WTC11 (cell line): Measurements from ENCODE around the gene ATP2B2. TPM values are rescaled to one million over a fixed set of nuclear protein-coding genes. Genes with fewer than 3 reads are reported as not detected.

ENCODE experiments used
- ATAC-seq: fragments of 200-7000 bp; cut with Tn5 transposase; 2 replicates; pipeline ENCODE4 v1.10.0; 2021; ENCODE audit warnings: mild to moderate bottlenecking, moderate library complexity
- CTCF ChIA-PET: fragments of 300-600 bp; sonication (Branson Sonifier 250); formaldehyde crosslinking; loops from one replicate; lab custom pipeline; 2021; ENCODE audit warnings: antibody characterized with exemption; lab: Charles Lee
- POLR2A ChIA-PET: fragments of 350-600 bp; sonication (Branson Sonifier 250); formaldehyde crosslinking; loops from one replicate; lab custom pipeline; 2021; ENCODE audit warnings: antibody characterized with exemption; lab: Charles Lee
- DNase-seq: peaks from one replicate; pipeline ENCODE4 v3.0.0; 2021; ENCODE audit warnings: low spot score
- H3K27ac Mint-ChIP-seq: 2 replicates; pipeline ENCODE4 v1.8.0; 2021; ENCODE audit warnings: mixed read lengths
- H3K27me3 Mint-ChIP-seq: 2 replicates; pipeline ENCODE4 v1.8.0; 2021; ENCODE audit warnings: low read depth, mild to moderate bottlenecking, moderate library complexity, mixed read lengths
- H3K36me3 Mint-ChIP-seq: 2 replicates; pipeline ENCODE4 v1.8.0; 2021; ENCODE audit warnings: mixed read lengths
- H3K4me1 Mint-ChIP-seq: 2 replicates; pipeline ENCODE4 v1.8.0; 2022; ENCODE audit warnings: mixed read lengths
- H3K4me3 Mint-ChIP-seq: 2 replicates; pipeline ENCODE4 v1.8.0; 2021; ENCODE audit warnings: mild to moderate bottlenecking, moderate library complexity, mixed read lengths
- H3K9me3 Mint-ChIP-seq: 2 replicates; pipeline ENCODE4 v1.8.0; 2021; ENCODE audit warnings: mixed read lengths
- CREB1 ChIP-seq: sonication (generic); formaldehyde crosslinking; IDR thresholded peaks from 2 replicates; pipeline ENCODE4 v1.8.0; 2023; ENCODE audit warnings: mild to moderate bottlenecking, missing genetic modification reagents
- CREM ChIP-seq: sonication (generic); formaldehyde crosslinking; IDR thresholded peaks from 2 replicates; pipeline ENCODE4 v1.8.1; 2022; ENCODE audit warnings: mild to moderate bottlenecking, missing genetic modification reagents, moderate library complexity
- ETV6 ChIP-seq: sonication (generic); formaldehyde crosslinking; IDR thresholded peaks from 2 replicates; pipeline ENCODE4 v1.8.1; 2022; ENCODE audit warnings: mild to moderate bottlenecking, missing genetic modification reagents
- FOXP1 ChIP-seq: sonication (generic); formaldehyde crosslinking; IDR thresholded peaks from 2 replicates; pipeline ENCODE4 v1.8.0; 2022; ENCODE audit warnings: missing genetic modification reagents, mild to moderate bottlenecking, moderate library complexity, borderline replicate concordance
- IRF2 ChIP-seq: sonication (generic); formaldehyde crosslinking; IDR thresholded peaks from 2 replicates; pipeline ENCODE4 v1.8.0; 2022; ENCODE audit warnings: low read depth, missing genetic modification reagents, borderline replicate concordance
- NR2C2 ChIP-seq: sonication (generic); formaldehyde crosslinking; IDR thresholded peaks from 2 replicates; pipeline ENCODE4 v1.8.0; 2022; ENCODE audit warnings: mild to moderate bottlenecking, missing genetic modification reagents
- NR3C1 ChIP-seq: sonication (generic); formaldehyde crosslinking; conservative IDR thresholded peaks from 2 replicates; pipeline ENCODE4 v1.8.1; 2023; ENCODE audit warnings: low read depth, mild to moderate bottlenecking, missing genetic modification reagents
- OVOL2 ChIP-seq: fragments of 250-450 bp; sonication (Bioruptor Pico); IDR thresholded peaks from 2 replicates; pipeline ENCODE4 v1.9.0; 2021; ENCODE audit warnings: mild to moderate bottlenecking, borderline replicate concordance
- PRRX2 ChIP-seq: fragments of 250-450 bp; sonication (Bioruptor Pico); IDR thresholded peaks from 2 replicates; pipeline ENCODE4 v1.8.0; 2021; ENCODE audit warnings: mild to moderate bottlenecking
- SOX15 ChIP-seq: fragments of 250-450 bp; sonication (Bioruptor Pico); IDR thresholded peaks from 2 replicates; pipeline ENCODE4 v1.9.0; 2021; ENCODE audit warnings: mild to moderate bottlenecking
- ZNF138 ChIP-seq: sonication (generic); formaldehyde crosslinking; conservative IDR thresholded peaks from 2 replicates; pipeline ENCODE4 v1.8.1; 2022; ENCODE audit warnings: mild to moderate bottlenecking, moderate library complexity, missing genetic modification reagents
- ZNF219 ChIP-seq: sonication (generic); formaldehyde crosslinking; IDR thresholded peaks from 2 replicates; pipeline ENCODE4 v1.8.0; 2023; ENCODE audit warnings: missing genetic modification reagents, mild to moderate bottlenecking, borderline replicate concordance
- total RNA-seq: library from RNA; stranded (reverse); gene quantifications from 3 replicates; pipeline ENCODE4 v1.2.3, GENCODE V29; 2021
- TF ChIP-seq, protein P1 (sequence below): sonication (generic); formaldehyde crosslinking; IDR thresholded peaks from 2 replicates; pipeline ENCODE4 v1.8.0; 2023; ENCODE audit warnings: missing genetic modification reagents
- TF ChIP-seq, protein P2 (sequence below): fragments of 200-600 bp; IDR thresholded peaks from 2 replicates; pipeline ENCODE4 v1.8.0; 2022; ENCODE audit warnings: antibody characterized with exemption
- TF ChIP-seq, protein P3 (sequence below): fragments of 250-450 bp; sonication (Bioruptor Pico); IDR thresholded peaks from 2 replicates; pipeline ENCODE4 v1.9.0; 2021; ENCODE audit warnings: mild to moderate bottlenecking, borderline replicate concordance
- TF ChIP-seq, protein P4 (sequence below): sonication (generic); formaldehyde crosslinking; IDR thresholded peaks from 2 replicates; pipeline ENCODE4 v1.8.0; 2022; ENCODE audit warnings: mild to moderate bottlenecking, missing genetic modification reagents

ATP2B2 gene
- total RNA-seq, 1 experiment from 2014 or later: 0.48 TPM

DNA sequence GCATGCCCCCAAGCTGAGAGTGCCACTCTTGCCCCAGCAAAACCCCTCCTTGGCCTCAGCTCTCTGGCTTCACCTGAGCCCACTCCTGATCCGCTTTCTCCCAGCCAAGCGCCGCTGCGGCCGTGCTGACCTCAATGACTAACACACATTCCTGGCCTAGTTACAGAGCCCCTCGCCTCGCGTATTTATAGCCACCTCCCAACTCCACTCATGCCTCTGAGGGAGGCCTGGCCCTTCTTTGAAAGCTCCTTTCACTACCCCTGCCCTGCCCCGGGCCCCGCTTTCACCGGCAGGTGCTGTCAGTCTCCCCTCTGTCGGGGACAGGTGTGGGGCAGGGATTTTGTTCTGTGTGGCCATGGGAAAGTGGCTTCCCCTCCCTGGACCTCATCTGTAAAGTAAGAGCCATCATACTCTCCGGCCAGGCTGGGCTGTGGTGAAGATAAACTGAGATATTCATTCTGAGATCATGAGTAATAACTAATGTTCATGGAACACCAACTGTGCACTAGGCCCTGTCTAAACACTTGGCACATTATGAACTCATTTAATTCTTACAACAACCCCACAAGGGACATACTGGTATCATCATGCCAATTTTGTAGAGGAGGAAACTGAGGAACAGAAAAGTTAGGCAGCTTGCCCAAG lies 13.2 kb upstream of the ATP2B2 start:
- no peak overlapping the region for H3K4me3 Mint-ChIP-seq
- CTCF ChIA-PET: interaction anchor here (1.6 kb wide), 1 partner anchor 220 kb away, joined by 7 read pairs; no protein-coding TSS in a partner anchor
- POLR2A ChIA-PET: no interaction called here
- TF ChIP-seq ZNF219 (CRISPR knock-in tag) (no peak), PRRX2 (CRISPR knock-in tag) (no peak), CREM (CRISPR knock-in tag) (no peak), IRF2 (CRISPR knock-in tag) (no peak), ZNF138 (no peak), NR3C1 (CRISPR knock-in tag) (no peak), FOXP1 (CRISPR knock-in tag) (no peak), CREB1 (no peak)
- TF ChIP-seq, protein P1, sequence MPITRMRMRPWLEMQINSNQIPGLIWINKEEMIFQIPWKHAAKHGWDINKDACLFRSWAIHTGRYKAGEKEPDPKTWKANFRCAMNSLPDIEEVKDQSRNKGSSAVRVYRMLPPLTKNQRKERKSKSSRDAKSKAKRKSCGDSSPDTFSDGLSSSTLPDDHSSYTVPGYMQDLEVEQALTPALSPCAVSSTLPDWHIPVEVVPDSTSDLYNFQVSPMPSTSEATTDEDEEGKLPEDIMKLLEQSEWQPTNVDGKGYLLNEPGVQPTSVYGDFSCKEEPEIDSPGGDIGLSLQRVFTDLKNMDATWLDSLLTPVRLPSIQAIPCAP: no peak
- TF ChIP-seq, protein P2, sequence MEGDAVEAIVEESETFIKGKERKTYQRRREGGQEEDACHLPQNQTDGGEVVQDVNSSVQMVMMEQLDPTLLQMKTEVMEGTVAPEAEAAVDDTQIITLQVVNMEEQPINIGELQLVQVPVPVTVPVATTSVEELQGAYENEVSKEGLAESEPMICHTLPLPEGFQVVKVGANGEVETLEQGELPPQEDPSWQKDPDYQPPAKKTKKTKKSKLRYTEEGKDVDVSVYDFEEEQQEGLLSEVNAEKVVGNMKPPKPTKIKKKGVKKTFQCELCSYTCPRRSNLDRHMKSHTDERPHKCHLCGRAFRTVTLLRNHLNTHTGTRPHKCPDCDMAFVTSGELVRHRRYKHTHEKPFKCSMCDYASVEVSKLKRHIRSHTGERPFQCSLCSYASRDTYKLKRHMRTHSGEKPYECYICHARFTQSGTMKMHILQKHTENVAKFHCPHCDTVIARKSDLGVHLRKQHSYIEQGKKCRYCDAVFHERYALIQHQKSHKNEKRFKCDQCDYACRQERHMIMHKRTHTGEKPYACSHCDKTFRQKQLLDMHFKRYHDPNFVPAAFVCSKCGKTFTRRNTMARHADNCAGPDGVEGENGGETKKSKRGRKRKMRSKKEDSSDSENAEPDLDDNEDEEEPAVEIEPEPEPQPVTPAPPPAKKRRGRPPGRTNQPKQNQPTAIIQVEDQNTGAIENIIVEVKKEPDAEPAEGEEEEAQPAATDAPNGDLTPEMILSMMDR: no peak
- TF ChIP-seq, protein P3, sequence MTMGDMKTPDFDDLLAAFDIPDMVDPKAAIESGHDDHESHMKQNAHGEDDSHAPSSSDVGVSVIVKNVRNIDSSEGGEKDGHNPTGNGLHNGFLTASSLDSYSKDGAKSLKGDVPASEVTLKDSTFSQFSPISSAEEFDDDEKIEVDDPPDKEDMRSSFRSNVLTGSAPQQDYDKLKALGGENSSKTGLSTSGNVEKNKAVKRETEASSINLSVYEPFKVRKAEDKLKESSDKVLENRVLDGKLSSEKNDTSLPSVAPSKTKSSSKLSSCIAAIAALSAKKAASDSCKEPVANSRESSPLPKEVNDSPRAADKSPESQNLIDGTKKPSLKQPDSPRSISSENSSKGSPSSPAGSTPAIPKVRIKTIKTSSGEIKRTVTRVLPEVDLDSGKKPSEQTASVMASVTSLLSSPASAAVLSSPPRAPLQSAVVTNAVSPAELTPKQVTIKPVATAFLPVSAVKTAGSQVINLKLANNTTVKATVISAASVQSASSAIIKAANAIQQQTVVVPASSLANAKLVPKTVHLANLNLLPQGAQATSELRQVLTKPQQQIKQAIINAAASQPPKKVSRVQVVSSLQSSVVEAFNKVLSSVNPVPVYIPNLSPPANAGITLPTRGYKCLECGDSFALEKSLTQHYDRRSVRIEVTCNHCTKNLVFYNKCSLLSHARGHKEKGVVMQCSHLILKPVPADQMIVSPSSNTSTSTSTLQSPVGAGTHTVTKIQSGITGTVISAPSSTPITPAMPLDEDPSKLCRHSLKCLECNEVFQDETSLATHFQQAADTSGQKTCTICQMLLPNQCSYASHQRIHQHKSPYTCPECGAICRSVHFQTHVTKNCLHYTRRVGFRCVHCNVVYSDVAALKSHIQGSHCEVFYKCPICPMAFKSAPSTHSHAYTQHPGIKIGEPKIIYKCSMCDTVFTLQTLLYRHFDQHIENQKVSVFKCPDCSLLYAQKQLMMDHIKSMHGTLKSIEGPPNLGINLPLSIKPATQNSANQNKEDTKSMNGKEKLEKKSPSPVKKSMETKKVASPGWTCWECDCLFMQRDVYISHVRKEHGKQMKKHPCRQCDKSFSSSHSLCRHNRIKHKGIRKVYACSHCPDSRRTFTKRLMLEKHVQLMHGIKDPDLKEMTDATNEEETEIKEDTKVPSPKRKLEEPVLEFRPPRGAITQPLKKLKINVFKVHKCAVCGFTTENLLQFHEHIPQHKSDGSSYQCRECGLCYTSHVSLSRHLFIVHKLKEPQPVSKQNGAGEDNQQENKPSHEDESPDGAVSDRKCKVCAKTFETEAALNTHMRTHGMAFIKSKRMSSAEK (CRISPR knock-in tag): no peak
- no peak overlapping the region for H3K27ac Mint-ChIP-seq
- ATAC-seq (no peak), DNase-seq (no peak)
- no peaks in the 10 kb centered on the region for H3K9me3 Mint-ChIP-seq
- H3K4me1 Mint-ChIP-seq: peaks cover 6% of the 10 kb centered on the region; the same call in 1 of the 2 replicates
- no peaks in the 10 kb centered on the region for H3K27me3 Mint-ChIP-seq
- H3K36me3 Mint-ChIP-seq: no peaks in the 10 kb centered on the region

DNA sequence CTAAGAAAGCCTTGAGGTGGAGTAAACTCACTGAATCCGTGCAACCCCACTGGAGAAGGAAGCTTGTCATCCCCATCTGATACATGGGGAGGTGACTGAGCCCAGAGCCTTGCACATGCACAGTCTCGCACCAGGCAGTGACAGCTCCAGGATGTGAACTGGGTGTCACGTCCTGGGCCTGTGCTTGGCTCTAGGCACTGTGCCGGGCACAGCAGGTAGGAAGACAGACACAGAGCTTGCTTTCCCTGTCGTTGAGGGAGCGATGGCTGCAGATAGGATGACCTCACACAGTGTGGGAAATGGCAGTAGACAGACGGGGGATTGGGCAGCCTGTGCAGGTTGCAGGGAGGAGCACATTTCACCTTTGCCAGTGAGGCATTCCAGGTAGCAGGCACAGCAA lies 12.2 kb upstream of the ATP2B2 start:
- Mint-ChIP-seq H3K27ac (no peak overlapping the region), H3K27me3 (no peaks in the 10 kb centered on the region), H3K9me3 (no peaks in the 10 kb centered on the region), H3K4me3 (no peak overlapping the region), H3K36me3 (no peaks in the 10 kb centered on the region), H3K4me1 (peaks cover 6% of the 10 kb centered on the region; the same call in 1 of the 2 replicates)
- ChIA-PET CTCF (interaction anchor here (1.2 to 1.6 kb wide), 2 partner anchors 57 to 221 kb away, joined by 3 to 7 read pairs; no protein-coding TSS in a partner anchor), POLR2A (interaction anchor here (0.6 kb wide), 1 partner anchor 391 kb away, joined by 3 read pairs; no protein-coding TSS in a partner anchor)
- no peak for ATAC-seq
- no peak for TF ChIP-seq ETV6 (CRISPR knock-in tag)
- TF ChIP-seq NR2C2 (CRISPR knock-in tag): no peak
- TF ChIP-seq SOX15 (CRISPR knock-in tag): no peak
- TF ChIP-seq OVOL2: no peak
- TF ChIP-seq CREB1: no peak
- TF ChIP-seq, protein P4, sequence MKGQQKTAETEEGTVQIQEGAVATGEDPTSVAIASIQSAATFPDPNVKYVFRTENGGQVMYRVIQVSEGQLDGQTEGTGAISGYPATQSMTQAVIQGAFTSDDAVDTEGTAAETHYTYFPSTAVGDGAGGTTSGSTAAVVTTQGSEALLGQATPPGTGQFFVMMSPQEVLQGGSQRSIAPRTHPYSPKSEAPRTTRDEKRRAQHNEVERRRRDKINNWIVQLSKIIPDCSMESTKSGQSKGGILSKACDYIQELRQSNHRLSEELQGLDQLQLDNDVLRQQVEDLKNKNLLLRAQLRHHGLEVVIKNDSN: no peak
- DNase-seq: no peak
